Stimulated activated CD4-positive, alpha-beta T cell treated with anti-CD3 and anti-CD28 coated beads, Interleukin-15, amount 100 ng/mL, for 24 hours (primary cell): ENCODE measurements around the gene NFIA.
"Not testable (repeated sequence)": the region's sequence is repeated elsewhere in the genome, so short reads cannot be mapped to it uniquely, and the experiment has no call there.

ENCODE experiments used
- DNase-seq: peaks from one replicate; pipeline ENCODE4 v3.0.0-alpha.2; 2020

The NFIA gene

GRCh38 chr1:61109158-61109557 is 26.8 kb downstream of the NFIA start:
- DNase-seq: no peak

- no peak for DNase-seq
These were observed 27.5 kb downstream of the NFIA start for GRCh38 chr1:61109910-61110309.

GRCh38 chr1:61110554-61110953 is 28.2 kb downstream of the NFIA start:
- no peak for DNase-seq

- DNase-seq: no peak
These were observed 29.0 kb downstream of the NFIA start for GRCh38 chr1:61111084-61112004.

- DNase-seq: no peak
These were observed 32.0 kb downstream of the NFIA start for GRCh38 chr1:61114178-61114870.

- no peak for DNase-seq
These were observed 33.1 kb downstream of the NFIA start for GRCh38 chr1:61115436-61115835.

- no peak for DNase-seq
These were observed 34.1 kb downstream of the NFIA start for GRCh38 chr1:61116421-61116820.

GRCh38 chr1:61117283-61117682 is 34.9 kb downstream of the NFIA start:
- DNase-seq: no peak

GRCh38 chr1:61119085-61119484 is 36.7 kb downstream of the NFIA start:
- DNase-seq: no peak

GRCh38 chr1:61120246-61120840 is 38.0 kb downstream of the NFIA start:
- DNase-seq: no peak

- DNase-seq: no peak
These were observed 38.6 kb downstream of the NFIA start for GRCh38 chr1:61120998-61121397.

GRCh38 chr1:61121631-61122030 is 39.3 kb downstream of the NFIA start:
- no peak for DNase-seq

GRCh38 chr1:61122389-61122788 is 40.0 kb downstream of the NFIA start:
- no peak for DNase-seq

- DNase-seq: no peak
These were observed 41.0 kb downstream of the NFIA start for GRCh38 chr1:61123326-61123725.

- no peak for DNase-seq
These were observed 41.7 kb downstream of the NFIA start for GRCh38 chr1:61124078-61124477.

- DNase-seq: no peak
These were observed 42.3 kb downstream of the NFIA start for GRCh38 chr1:61124696-61125095.

GRCh38 chr1:61125263-61125662 is 42.9 kb downstream of the NFIA start:
- DNase-seq: no peak

- DNase-seq: no peak
These were observed 43.5 kb downstream of the NFIA start for GRCh38 chr1:61125895-61126294.

- not testable (repeated sequence) for DNase-seq
These were observed 44.5 kb downstream of the NFIA start for GRCh38 chr1:61126843-61127242.

- DNase-seq: no peak
These were observed 48.1 kb downstream of the NFIA start for GRCh38 chr1:61130338-61131000.

- no peak for DNase-seq
These were observed 48.9 kb downstream of the NFIA start for GRCh38 chr1:61131248-61131647.

GRCh38 chr1:61131716-61132115 is 49.4 kb downstream of the NFIA start:
- no peak for DNase-seq

GRCh38 chr1:61132176-61132638 is 49.8 kb downstream of the NFIA start:
- DNase-seq: no peak
